Medulla oblongata (tissue), 1 donor: ENCODE results near the gene NRDC.

ENCODE experiments used
- DNase-seq: peaks from one replicate; pipeline ENCODE4 v3.0.0-alpha.2; 2015; ENCODE audit errors: extremely low spot score

Gene NRDC

GRCh38 chr1:51761351-51761750 lies 117.2 kb downstream of the NRDC start:
- DNase-seq, result no peak

- no peak for DNase-seq
Measured at GRCh38 chr1:51760872-51761271, 117.7 kb downstream of the NRDC start.

DNA sequence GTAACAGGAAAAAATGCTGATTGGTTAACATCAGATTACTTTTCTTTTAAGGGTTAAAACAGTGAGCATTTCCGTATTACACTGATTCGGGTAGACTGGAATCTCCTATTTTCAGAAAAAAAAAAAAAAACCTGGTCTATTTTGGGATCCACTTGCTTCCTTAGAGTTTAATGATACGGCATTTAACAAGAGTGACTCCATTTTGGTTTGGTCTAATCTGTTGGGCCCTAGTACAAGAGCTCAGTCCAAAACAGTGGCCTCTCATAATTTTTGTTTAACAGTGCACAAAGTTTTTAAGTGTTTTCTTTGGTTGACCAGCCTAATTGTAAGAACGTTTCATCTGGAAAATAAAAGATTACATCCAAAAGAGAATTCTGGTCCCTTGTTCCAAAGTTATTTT lies 120.2 kb downstream of the NRDC start:
- DNase-seq, result no peak

GRCh38 chr1:51756290-51756689 lies 122.2 kb downstream of the NRDC start:
- no peak for DNase-seq

GRCh38 chr1:51755437-51755836 lies 123.1 kb downstream of the NRDC start:
- no peak for DNase-seq

GRCh38 chr1:51754666-51755065 lies 123.9 kb downstream of the NRDC start:
- no peak for DNase-seq

- DNase-seq, result no peak
Measured at GRCh38 chr1:51753969-51754368, 124.6 kb downstream of the NRDC start.

GRCh38 chr1:51752073-51752948 lies 126.2 kb downstream of the NRDC start:
- no peak for DNase-seq

- no peak for DNase-seq
Measured at GRCh38 chr1:51750729-51751128, 127.8 kb downstream of the NRDC start.

- DNase-seq, result no peak
Measured at GRCh38 chr1:51750218-51750617, 128.3 kb downstream of the NRDC start.

- no peak for DNase-seq
Measured at GRCh38 chr1:51749151-51749550, 129.4 kb downstream of the NRDC start.

DNA sequence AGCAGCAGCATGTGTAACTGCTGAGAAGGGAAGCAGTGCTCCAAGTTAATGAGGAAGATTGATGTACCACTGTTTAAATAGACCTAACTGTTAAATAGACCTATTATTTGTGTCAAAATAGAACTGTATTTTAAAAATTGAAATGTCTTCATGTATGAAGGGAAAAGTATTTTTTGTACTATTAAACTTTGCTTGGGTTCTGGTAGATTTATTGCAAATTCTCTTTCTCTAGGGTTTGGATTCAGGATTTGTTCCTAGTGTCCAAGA lies 133.3 kb downstream of the NRDC start:
- DNase-seq, result no peak

DNA sequence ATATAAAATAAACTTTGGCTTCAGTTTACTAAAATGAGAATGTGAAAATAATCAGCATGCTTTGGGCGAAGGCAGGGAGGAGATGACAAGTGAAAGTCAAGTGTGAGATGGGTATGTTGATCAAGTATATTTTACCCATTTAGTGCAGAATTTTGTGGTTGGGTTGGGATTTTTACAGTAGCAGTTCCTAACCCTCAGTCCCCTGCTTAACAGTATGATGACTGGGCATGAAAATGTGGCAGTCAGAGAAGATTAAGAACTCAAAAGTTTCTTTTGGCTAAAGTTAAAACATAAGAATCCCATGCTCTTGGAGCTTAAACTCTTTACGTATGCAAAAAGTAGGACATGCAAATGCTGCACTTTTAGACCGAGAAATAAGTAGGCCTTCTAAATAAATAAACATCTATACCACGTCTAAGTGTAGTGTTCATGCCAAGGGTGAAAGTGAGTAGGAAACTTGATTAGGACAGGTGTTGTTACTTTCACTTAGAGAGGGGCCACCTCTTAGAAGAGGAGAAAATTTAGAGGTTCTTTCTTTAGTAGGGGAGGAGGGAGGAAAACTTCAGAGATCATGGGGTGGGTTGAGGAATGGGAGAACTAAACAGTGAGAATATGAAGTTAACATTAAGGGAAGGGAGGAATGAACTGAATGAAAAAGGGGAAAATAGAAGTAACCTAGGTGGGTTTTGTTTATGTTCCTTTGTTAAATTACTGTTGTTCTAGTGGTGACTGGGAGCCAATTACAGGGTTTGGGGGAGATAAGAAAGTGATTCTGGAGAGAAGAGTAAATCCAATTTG lies 133.8 kb downstream of the NRDC start:
- no peak for DNase-seq

- DNase-seq, result no peak
Measured at GRCh38 chr1:51741121-51741681, 137.3 kb downstream of the NRDC start.

GRCh38 chr1:51740652-51741051 lies 137.9 kb downstream of the NRDC start:
- DNase-seq, result no peak
